IMR-90 (cell line): ENCODE measurements around the gene TSR3. TPM values are rescaled to one million over a fixed set of nuclear protein-coding genes. Genes with fewer than 3 reads are reported as not detected.

Source experiments
- CHD1 ChIP-seq: IDR thresholded peaks from 2 replicates; pipeline ENCODE4 v1.6.1; 2012; ENCODE audit warnings: low read depth, low read length, improper control_type of control experiment
- CTCF ChIP-seq: conservative IDR thresholded peaks from 2 replicates; pipeline ENCODE4 v1.5.1; 2012; ENCODE audit warnings: mild to moderate bottlenecking, low read depth, low read length, improper control_type of control experiment
- NFE2L2 ChIP-seq: fragments of 150-350 bp; IDR thresholded peaks from 2 replicates; pipeline ENCODE4 v1.6.1; 2016; ENCODE audit warnings: low read depth, mild to moderate bottlenecking, low read length
- RAD21 ChIP-seq: IDR thresholded peaks from 2 replicates; pipeline ENCODE4 v1.6.1; 2012; ENCODE audit warnings: low read length, improper control_type of control experiment
- polyA plus RNA-seq, 3 experiments: library from polyadenylated mRNA; depleted of rRNA; stranded (reverse); fragments of >200 nt; gene quantifications; 2 replicates each; pipeline ENCODE4 v1.2.3, GENCODE V29; 2012; ENCODE audit warnings: low replicate concordance in 1 of 3
- total RNA-seq: library from RNA; depleted of rRNA; stranded (reverse); fragments of >200 nt; gene quantifications from 2 replicates; pipeline ENCODE4 v1.2.3, GENCODE V29; 2012

Gene TSR3
- total and polyA plus RNA-seq, 2 of the 4 experiments (the other 2 are of a cell fraction) = 38.0 to 52.9 TPM

GRCh38 chr16:1338855-1339675 is 12.6 kb downstream of the TSR3 start (continued):
- no peak for TF ChIP-seq CTCF
- no peak for TF ChIP-seq RAD21
- TF ChIP-seq CHD1 = no peak
- TF ChIP-seq NFE2L2 = no peak
